Large intestine (tissue), 3 donors: ENCODE results near the gene TINCR. TPM values are rescaled to one million over a fixed set of nuclear protein-coding genes. Genes with fewer than 3 reads are reported as not detected.
A peak's percentile ranks its signal among the peaks of the same experiment; 100 is the strongest.

Experiments
- DNase-seq, 2 donors: peaks; one replicate each; pipeline versions ENCODE4 v3.0.0 to v3.0.0-alpha.2; 2013
- H3K27ac ChIP-seq: one replicate; pipeline ENCODE4 v1.5.1; 2013; ENCODE audit warnings: low read length
- H3K27me3 ChIP-seq: 2 replicates; pipeline ENCODE4 v1.6.1; 2013; ENCODE audit warnings: low read length; ENCODE audit not compliant: control insufficient read depth, insufficient read depth
- H3K36me3 ChIP-seq: 2 replicates; pipeline ENCODE4 v1.6.1; 2013; ENCODE audit warnings: low read length; ENCODE audit not compliant: control insufficient read depth, insufficient read depth
- H3K4me1 ChIP-seq: one replicate; pipeline ENCODE4 v1.6.1; 2013; ENCODE audit warnings: low read length; ENCODE audit not compliant: control insufficient read depth, insufficient read depth
- H3K4me3 ChIP-seq: one replicate; pipeline ENCODE4 v1.5.1; 2013; ENCODE audit warnings: low read length
- H3K9me3 ChIP-seq: one replicate; pipeline ENCODE4 v1.6.1; 2013; ENCODE audit warnings: mild to moderate bottlenecking, low read depth, low read length, moderate library complexity; ENCODE audit not compliant: control insufficient read depth
- WGBS: methylation state at CpG from one replicate; pipeline ENCODE4 v1.1.5; 2013; ENCODE audit warnings: low lambda C conversion rate; ENCODE audit not compliant: insufficient coverage; 5-methylcytosine and 5-hydroxymethylcytosine counted together
- polyA plus RNA-seq: library from polyadenylated mRNA; unstranded; fragments of 120-200 nt; gene quantifications from one replicate; pipeline ENCODE4 v1.2.1, GENCODE V29; 2013

TINCR gene
- polyA plus RNA-seq, 1 donor = 0.58 TPM

DNA sequence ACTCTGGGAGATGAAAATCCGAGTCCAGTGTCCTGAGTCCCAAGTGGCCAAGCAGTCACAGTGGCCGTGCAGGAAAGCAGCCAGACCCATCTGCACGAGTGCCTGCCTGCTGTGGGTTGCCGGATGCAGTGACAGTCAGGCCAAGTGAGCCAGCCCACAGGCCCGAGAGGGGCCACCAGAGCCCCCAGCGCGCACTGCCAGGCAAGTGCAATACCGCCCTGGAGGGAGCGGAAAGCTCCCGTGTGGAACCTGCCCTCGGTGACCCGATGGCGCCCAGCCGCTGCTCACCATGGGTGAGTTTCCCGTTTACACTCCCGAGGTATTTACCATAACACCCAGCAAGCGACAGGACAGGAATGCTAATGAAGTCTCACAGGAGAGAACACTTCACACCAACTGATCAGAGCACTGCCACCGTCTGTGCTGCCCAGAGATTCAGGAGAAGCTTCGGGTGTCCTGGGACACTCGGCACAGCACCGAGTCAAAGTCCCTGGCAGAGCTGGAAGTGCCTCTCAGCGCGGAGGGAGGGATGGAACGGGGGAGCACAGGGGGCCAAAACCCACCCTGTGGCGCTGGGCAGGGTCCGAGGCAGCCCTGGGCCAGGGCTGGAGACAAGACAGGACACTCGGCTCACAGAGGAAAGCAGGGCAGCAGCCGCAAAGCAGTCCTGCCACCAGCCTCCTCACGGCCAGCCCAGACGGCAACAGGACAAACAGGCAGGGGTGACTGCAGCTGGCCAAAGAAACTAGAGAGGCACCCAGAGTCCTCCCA, 21.3 kb upstream of the TINCR start:
- H3K9me3 ChIP-seq = no peaks in the 10 kb centered on the region
- no peak for DNase-seq
- no CpG with 5 or more reads among the region's 30 CpGs for WGBS
- H3K4me1 ChIP-seq = peaks cover 5% of the 10 kb centered on the region
- H3K27ac ChIP-seq = no peak overlapping the region
- H3K4me3 ChIP-seq = no peak overlapping the region
- H3K27me3 ChIP-seq = no peaks in the 10 kb centered on the region
- H3K36me3 ChIP-seq = peaks cover 77% of the 10 kb centered on the region

DNA sequence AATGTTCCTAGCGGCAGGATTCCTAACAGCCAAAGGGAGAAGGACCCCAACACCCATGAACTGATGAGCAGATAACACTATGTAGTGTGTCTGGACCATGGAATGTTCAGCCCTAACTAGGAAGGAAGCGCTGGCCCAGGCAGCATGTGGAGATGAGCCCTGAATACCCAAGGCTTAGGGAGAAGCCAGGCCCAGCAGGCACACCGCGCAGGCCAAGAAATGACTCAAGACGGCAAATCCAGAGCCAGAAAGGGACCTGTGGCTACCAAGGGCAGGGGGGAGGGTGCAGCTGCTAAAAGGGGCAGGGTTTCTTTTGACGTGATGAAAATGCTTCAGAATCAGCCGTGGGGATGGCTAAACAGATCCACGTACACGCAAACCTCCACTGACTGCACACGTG, 20.7 kb upstream of the TINCR start:
- H3K36me3 ChIP-seq = peaks cover 71% of the 10 kb centered on the region
- H3K4me3 ChIP-seq = no peak overlapping the region
- peaks cover 3% of the 10 kb centered on the region for H3K4me1 ChIP-seq
- H3K9me3 ChIP-seq = no peaks in the 10 kb centered on the region
- no peak overlapping the region for H3K27ac ChIP-seq
- no peaks in the 10 kb centered on the region for H3K27me3 ChIP-seq
- WGBS = no CpG with 5 or more reads among the region's 10 CpGs
- no peak for DNase-seq

GRCh38 chr19:5587661-5588060, 19.9 kb upstream of the TINCR start:
- DNase-seq = no peak
- no CpG with 5 or more reads among the region's 23 CpGs for WGBS
- H3K27ac ChIP-seq = no peak overlapping the region
- H3K4me1 ChIP-seq = peaks cover 3% of the 10 kb centered on the region
- H3K4me3 ChIP-seq = no peak overlapping the region
- H3K9me3 ChIP-seq = no peaks in the 10 kb centered on the region
- peaks cover 66% of the 10 kb centered on the region for H3K36me3 ChIP-seq
- H3K27me3 ChIP-seq = no peaks in the 10 kb centered on the region

DNA sequence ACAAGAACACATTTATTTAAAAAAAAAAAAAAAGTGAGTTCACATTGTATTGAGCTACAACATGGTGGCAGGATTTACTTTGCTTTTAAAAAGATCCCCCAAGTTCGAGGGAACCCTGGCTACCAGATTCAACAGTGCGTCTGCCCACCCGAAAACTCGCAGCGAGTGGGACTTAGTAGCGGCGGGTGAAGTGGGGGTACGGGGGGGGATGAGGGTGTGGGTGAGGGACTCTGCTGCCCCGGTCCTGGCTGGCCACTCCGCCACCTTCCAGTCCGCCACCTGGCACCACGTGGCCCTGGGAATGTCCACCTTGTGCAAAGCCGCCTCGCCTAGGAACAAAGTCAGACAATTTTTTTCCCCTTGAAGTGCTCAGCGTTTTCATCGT, 19.3 kb upstream of the TINCR start:
- Histone ChIP-seq H3K4me3 (no peak overlapping the region), H3K9me3 (no peaks in the 10 kb centered on the region), H3K27me3 (no peaks in the 10 kb centered on the region), H3K27ac (no peak overlapping the region), H3K36me3 (peaks cover 60% of the 10 kb centered on the region), H3K4me1 (peaks cover 5% of the 10 kb centered on the region)
- 100% methylated on average over 4 of the region's 16 CpGs for WGBS
- DNase-seq = no peak

- Histone ChIP-seq H3K27me3 (no peaks in the 10 kb centered on the region), H3K27ac (no peak overlapping the region), H3K9me3 (no peaks in the 10 kb centered on the region), H3K4me1 (peaks cover 10% of the 10 kb centered on the region), H3K36me3 (peaks cover 54% of the 10 kb centered on the region), H3K4me3 (no peak overlapping the region)
- WGBS = 100% methylated on average over 1 of the region's 26 CpGs
- no peak for DNase-seq
These were observed 18.7 kb upstream of the TINCR start for GRCh38 chr19:5586300-5587070.

GRCh38 chr19:5585461-5586299, 17.9 kb upstream of the TINCR start:
- Histone ChIP-seq H3K27me3 (no peaks in the 10 kb centered on the region), H3K27ac (no peak overlapping the region), H3K36me3 (peaks cover 50% of the 10 kb centered on the region), H3K4me3 (no peak overlapping the region), H3K9me3 (no peaks in the 10 kb centered on the region), H3K4me1 (peaks cover 13% of the 10 kb centered on the region)
- no peak for DNase-seq
- WGBS = no CpG with 5 or more reads among the region's 29 CpGs

GRCh38 chr19:5580161-5580571, 12.4 kb upstream of the TINCR start:
- no peaks in the 10 kb centered on the region for H3K9me3 ChIP-seq
- no peak for DNase-seq
- no peaks in the 10 kb centered on the region for H3K27me3 ChIP-seq
- H3K36me3 ChIP-seq = peaks cover 2% of the 10 kb centered on the region
- H3K4me1 ChIP-seq = peaks cover 9% of the 10 kb centered on the region
- no CpG with 5 or more reads among the region's 12 CpGs for WGBS
- H3K4me3 ChIP-seq = no peak overlapping the region
- peak overlapping the region; percentile 46 for H3K27ac ChIP-seq

- Histone ChIP-seq H3K9me3 (peaks cover 2% of the 10 kb centered on the region), H3K36me3 (peaks cover 2% of the 10 kb centered on the region), H3K4me3 (no peak overlapping the region), H3K27ac (peak overlapping the region; percentile 46), H3K27me3 (no peaks in the 10 kb centered on the region), H3K4me1 (peaks cover 9% of the 10 kb centered on the region)
- WGBS = 96% methylated on average over 5 of the region's 7 CpGs
- no peak for DNase-seq
These were observed 11.9 kb upstream of the TINCR start for GRCh38 chr19:5579697-5580096.

DNA sequence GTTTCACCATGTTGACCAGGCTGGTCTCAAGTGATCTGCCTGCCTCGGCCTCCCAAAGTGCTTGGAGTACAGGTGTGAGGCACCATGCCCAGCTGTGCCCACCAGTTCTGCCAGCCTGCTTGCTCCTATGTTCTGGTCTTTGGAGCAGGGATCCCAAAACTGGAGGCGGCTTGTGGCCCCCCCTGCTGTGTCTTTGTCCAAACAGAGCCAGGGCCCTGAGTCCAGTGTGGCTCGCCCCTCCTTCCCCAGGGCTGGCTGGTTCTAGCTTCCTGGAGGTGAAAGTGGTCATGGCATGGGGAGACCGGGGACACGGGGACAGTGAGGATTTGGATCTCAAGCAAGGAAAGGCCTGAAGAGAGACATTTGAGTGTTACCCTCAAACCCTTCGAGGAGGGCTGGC, 11.5 kb upstream of the TINCR start:
- H3K36me3 ChIP-seq = peaks cover 2% of the 10 kb centered on the region
- DNase-seq = no peak
- WGBS = no CpG with 5 or more reads among the region's 6 CpGs
- H3K27ac ChIP-seq = no peak overlapping the region
- peaks cover 9% of the 10 kb centered on the region for H3K4me1 ChIP-seq
- no peak overlapping the region for H3K4me3 ChIP-seq
- peaks cover 3% of the 10 kb centered on the region for H3K9me3 ChIP-seq
- no peaks in the 10 kb centered on the region for H3K27me3 ChIP-seq
